Neural cell (in vitro differentiated cells): ENCODE data around the gene INPP5B. TPM values are rescaled to one million over a fixed set of nuclear protein-coding genes. Genes with fewer than 3 reads are reported as not detected.

Source experiments
- H2AFZ ChIP-seq: fragments of 200-600, 300-800 bp; sonication (generic), shearing (Covaris generic); 2 replicates; pipeline ENCODE4 v1.6.0; 2014; ENCODE audit warnings: low read depth, mild to moderate bottlenecking, antibody characterized with exemption, low read length, moderate library complexity
- H3F3A ChIP-seq: fragments of 200-600 bp; shearing (Covaris generic); 2 replicates; pipeline ENCODE4 v1.6.1; 2016; ENCODE audit warnings: mild to moderate bottlenecking, moderate library complexity, mixed read lengths, antibody characterized with exemption, low read length; ENCODE audit not compliant: insufficient read depth, poor library complexity, severe bottlenecking
- H3K27ac ChIP-seq: fragments of 200-600, 300-800 bp; sonication (generic), shearing (Covaris generic); 2 replicates; pipeline ENCODE4 v1.5.1; 2014; ENCODE audit warnings: mild to moderate bottlenecking, low read length, moderate library complexity
- H3K27me3 ChIP-seq: fragments of 300-800, 200-600 bp; sonication (generic), shearing (Covaris generic); 2 replicates; pipeline ENCODE4 v1.6.0; 2014; ENCODE audit warnings: mild to moderate bottlenecking, low read depth, low read length, moderate library complexity; ENCODE audit not compliant: insufficient read depth
- H3K36me3 ChIP-seq: fragments of 300-800, 200-600 bp; sonication (generic), shearing (Covaris generic); 2 replicates; pipeline ENCODE4 v1.5.1; 2014; ENCODE audit warnings: mild to moderate bottlenecking, antibody characterized with exemption, low read length, moderate library complexity; ENCODE audit not compliant: insufficient read depth
- H3K4me2 ChIP-seq: fragments of 300-800, 200-600 bp; sonication (generic), shearing (Covaris generic); 2 replicates; pipeline ENCODE4 v1.6.0; 2014; ENCODE audit warnings: mild to moderate bottlenecking, low read length
- H3K4me3 ChIP-seq: fragments of 300-800, 200-600 bp; sonication (generic), shearing (Covaris generic); 2 replicates; pipeline ENCODE4 v1.5.1; 2014; ENCODE audit warnings: mild to moderate bottlenecking, low read length, moderate library complexity
- H3K79me2 ChIP-seq: fragments of 200-600 bp; shearing (Covaris generic); replicated peaks from 2 replicates; pipeline ENCODE4 v1.6.0; 2014; ENCODE audit warnings: mild to moderate bottlenecking, low read length, moderate library complexity; ENCODE audit not compliant: insufficient read depth
- H3K9ac ChIP-seq: fragments of 300-800, 200-600 bp; sonication (generic), shearing (Covaris generic); 2 replicates; pipeline ENCODE4 v1.6.1; 2016; ENCODE audit warnings: mild to moderate bottlenecking, low read length, mixed read lengths
- H3K9me2 ChIP-seq: fragments of 200-600 bp; shearing (Covaris generic); 2 replicates; pipeline ENCODE4 v1.6.1; 2016; ENCODE audit warnings: mild to moderate bottlenecking, low read length, mixed read lengths; ENCODE audit not compliant: insufficient read depth
- H3K9me3 ChIP-seq: fragments of 200-600, 300-800 bp; sonication (generic), shearing (Covaris generic); 2 replicates; pipeline ENCODE4 v1.6.1; 2016; ENCODE audit warnings: mild to moderate bottlenecking, mixed run types, low read length, moderate library complexity, mixed read lengths
- H4K20me1 ChIP-seq: fragments of 200-600 bp; shearing (Covaris generic); 2 replicates; pipeline ENCODE4 v1.6.1; 2016; ENCODE audit warnings: mild to moderate bottlenecking, mixed run types; ENCODE audit not compliant: insufficient read depth
- CTCF ChIP-seq: fragments of 450-650 bp; IDR thresholded peaks from 2 replicates; pipeline ENCODE4 v1.5.1; 2014; ENCODE audit warnings: antibody characterized with exemption, mild to moderate bottlenecking, moderate library complexity; ENCODE audit not compliant: poor library complexity, severe bottlenecking
- EP300 ChIP-seq: fragments of 450-650 bp; conservative IDR thresholded peaks from 2 replicates; pipeline ENCODE4 v1.6.1; 2014; ENCODE audit warnings: antibody characterized with exemption, mild to moderate bottlenecking, moderate library complexity; ENCODE audit not compliant: poor library complexity, severe bottlenecking
- EZH2 ChIP-seq: fragments of 200-600, 300-800 bp; shearing (Covaris generic), sonication (generic); IDR thresholded peaks from 2 replicates; pipeline ENCODE4 v1.6.1; 2014; ENCODE audit warnings: antibody characterized with exemption, low read length, borderline replicate concordance, mild to moderate bottlenecking; ENCODE audit not compliant: insufficient read depth, poor library complexity, severe bottlenecking
- MXI1 ChIP-seq: fragments of 450-650 bp; conservative IDR thresholded peaks from 2 replicates; pipeline ENCODE4 v1.6.1; 2014; ENCODE audit warnings: antibody characterized with exemption, mild to moderate bottlenecking; ENCODE audit not compliant: poor library complexity, severe bottlenecking
- POLR2AphosphoS5 ChIP-seq: IDR thresholded peaks from 2 replicates; pipeline ENCODE4 v1.6.1; 2012
- RAD21 ChIP-seq: fragments of 450-650 bp; conservative IDR thresholded peaks from 2 replicates; pipeline ENCODE4 v1.6.1; 2014; ENCODE audit warnings: antibody characterized with exemption, mild to moderate bottlenecking, moderate library complexity
- REST ChIP-seq: IDR thresholded peaks from 2 replicates; pipeline ENCODE4 v1.6.1; 2012; ENCODE audit warnings: borderline replicate concordance
- SMC3 ChIP-seq: fragments of 450-650 bp; conservative IDR thresholded peaks from 2 replicates; pipeline ENCODE4 v1.6.1; 2014; ENCODE audit warnings: antibody characterized with exemption, mild to moderate bottlenecking, moderate library complexity; ENCODE audit not compliant: poor library complexity
- TAF1 ChIP-seq: IDR thresholded peaks from 2 replicates; pipeline ENCODE4 v1.6.1; 2012; ENCODE audit warnings: low read depth
- polyA plus RNA-seq: library from polyadenylated mRNA; depleted of rRNA; stranded (reverse); fragments of >200 nt; gene quantifications from 2 replicates; pipeline ENCODE4 v1.2.3, GENCODE V29; 2014

Gene INPP5B
- polyA plus RNA-seq, 1 donor from 2014 or later: 13.4 TPM

GRCh38 chr1:37888022-37888700 lies 58.7 kb downstream of the INPP5B start:
- no peak overlapping the region for H3K27ac ChIP-seq
- no peak overlapping the region for H3K9ac ChIP-seq
- H3K4me3 ChIP-seq: no peak overlapping the region
- H3K79me2 ChIP-seq: no peaks in the 10 kb centered on the region
- H3K36me3 ChIP-seq: no peaks in the 10 kb centered on the region
- no peaks in the 10 kb centered on the region for H3K27me3 ChIP-seq
- H4K20me1 ChIP-seq: no peaks in the 10 kb centered on the region
- TF ChIP-seq EP300 (no peak), TAF1 (no peak), SMC3 (no peak), MXI1 (no peak), POLR2AphosphoS5 (no peak), REST (no peak), CTCF (no peak), RAD21 (no peak), EZH2 (no peak)
- H3K4me2 ChIP-seq: no peak overlapping the region
- H3K9me2 ChIP-seq: no peaks in the 10 kb centered on the region
- H3K9me3 ChIP-seq: no peaks in the 10 kb centered on the region
- no peak overlapping the region for H2AFZ ChIP-seq
- no peaks in the 10 kb centered on the region for H3F3A ChIP-seq

GRCh38 chr1:37884145-37884544 lies 62.7 kb downstream of the INPP5B start:
- Histone ChIP-seq H3K9ac (no peak overlapping the region), H3K9me2 (no peaks in the 10 kb centered on the region), H3K27ac (no peak overlapping the region), H3K36me3 (no peaks in the 10 kb centered on the region), H3K4me3 (no peak overlapping the region), H3K9me3 (no peaks in the 10 kb centered on the region), H3K79me2 (no peaks in the 10 kb centered on the region), H2AFZ (no peak overlapping the region), H3K27me3 (no peaks in the 10 kb centered on the region), H3F3A (no peaks in the 10 kb centered on the region), H3K4me2 (no peak overlapping the region), H4K20me1 (no peaks in the 10 kb centered on the region)
- no peak for TF ChIP-seq TAF1
- TF ChIP-seq REST: no peak
- TF ChIP-seq EP300: no peak
- no peak for TF ChIP-seq MXI1
- no peak for TF ChIP-seq CTCF
- no peak for TF ChIP-seq SMC3
- TF ChIP-seq RAD21: no peak
- no peak for TF ChIP-seq EZH2
- TF ChIP-seq POLR2AphosphoS5: no peak
